H1 (cell line): Measurements from ENCODE around the gene NDUFAB1. TPM values are rescaled to one million over a fixed set of nuclear protein-coding genes. Genes with fewer than 3 reads are reported as not detected.
"Not testable (repeated sequence)": the region's sequence is repeated elsewhere in the genome, so short reads cannot be mapped to it uniquely, and the experiment has no call there.

Source experiments
- CTCF ChIA-PET: fragments of 300-600 bp; sonication (Branson Sonifier 250); formaldehyde crosslinking; loops from one replicate; lab custom pipeline; 2021; ENCODE audit not compliant: partially characterized antibody; lab: Charles Lee
- POLR2A ChIA-PET: fragments of 300-600 bp; sonication (Branson Sonifier 250); formaldehyde crosslinking; loops from one replicate; lab custom pipeline; 2021; ENCODE audit warnings: inconsistent platforms; ENCODE audit not compliant: partially characterized antibody; lab: Charles Lee
- DNase-seq, 2 experiments: peaks; one replicate each; pipeline versions ENCODE4 v3.0.0 to v3.0.0-alpha.2; 2010 to 2022; ENCODE audit warnings: low spot score in 2 of 2, low read depth in 1 of 2, mixed read lengths in 1 of 2
- FAIRE-seq: peaks from 2 replicates; lab custom pipeline; 2011; peaks lifted over from hg19 to GRCh38; lab: Jason Lieb, UNC
- H2AFZ ChIP-seq: 2 replicates; pipeline ENCODE4 v1.8.1; 2012; ENCODE audit warnings: low read length, inconsistent platforms
- H2AK5ac ChIP-seq: 2 replicates; pipeline ENCODE4 v1.6.1; 2013; ENCODE audit warnings: low read depth, low read length
- H2BK120ac ChIP-seq: replicated peaks from 2 replicates; pipeline ENCODE3; 2013; ENCODE audit warnings: low read depth, low read length, inconsistent platforms
- H2BK12ac ChIP-seq: 2 replicates; pipeline ENCODE4 v1.6.1; 2013; ENCODE audit warnings: low read depth, low read length
- H2BK15ac ChIP-seq: 2 replicates; pipeline ENCODE4 v1.6.1; 2013; ENCODE audit warnings: low read length
- H2BK20ac ChIP-seq: 2 replicates; pipeline ENCODE4 v1.6.1; 2013; ENCODE audit warnings: low read length
- H2BK5ac ChIP-seq: 2 replicates; pipeline ENCODE4 v1.6.1; 2013; ENCODE audit warnings: low read depth, low read length
- H3K14ac ChIP-seq: 2 replicates; pipeline ENCODE4 v1.6.1; 2013; ENCODE audit warnings: inconsistent platforms; ENCODE audit not compliant: insufficient read length
- H3K18ac ChIP-seq: 2 replicates; pipeline ENCODE4 v1.6.1; 2013; ENCODE audit warnings: low read length; ENCODE audit errors: extremely low read depth
- H3K23ac ChIP-seq: 2 replicates; pipeline ENCODE4 v1.6.1; 2013; ENCODE audit warnings: inconsistent platforms; ENCODE audit not compliant: insufficient read length
- H3K23me2 ChIP-seq: 2 replicates; pipeline ENCODE4 v1.6.1; 2013; ENCODE audit warnings: low read depth, low read length
- H3K27ac ChIP-seq: 2 replicates; pipeline ENCODE4 v1.6.1; 2011; ENCODE audit warnings: low read depth, low read length, inconsistent platforms
- H3K27me3 ChIP-seq, 4 experiments: replicated peaks in 1 of 4; 1 replicate in 1 of 4; 2 replicates in 3 of 4; pipeline versions ENCODE4 v1.6.1 to v1.8.1; 2011 to 2013; ENCODE audit warnings: low read length in 3 of 4, mild to moderate bottlenecking in 3 of 4, inconsistent platforms in 2 of 4, mixed read lengths in 2 of 4, moderate library complexity in 1 of 4; ENCODE audit not compliant: control insufficient read depth in 3 of 4, insufficient read depth in 3 of 4; ENCODE audit errors: extremely low read depth in 1 of 4
- H3K36me3 ChIP-seq, 4 experiments: 2 replicates each; pipeline versions ENCODE4 v1.6.1 to v1.8.1; 2011 to 2013; ENCODE audit warnings: mild to moderate bottlenecking in 4 of 4, low read length in 3 of 4, moderate library complexity in 2 of 4, control low read depth in 1 of 4, inconsistent platforms in 1 of 4; ENCODE audit not compliant: insufficient read depth in 4 of 4, control insufficient read depth in 2 of 4
- H3K4ac ChIP-seq: replicated peaks from 2 replicates; pipeline ENCODE3; 2013; ENCODE audit warnings: low read length, low read depth, mixed read lengths, inconsistent platforms; ENCODE audit not compliant: insufficient read length
- H3K4me1 ChIP-seq, 4 experiments: replicated peaks in 1 of 4; 1 replicate in 1 of 4; 2 replicates in 3 of 4; pipeline versions ENCODE4 v1.6.1 to v1.8.1; 2011 to 2013; ENCODE audit warnings: low read length in 3 of 4, inconsistent platforms in 2 of 4, mixed read lengths in 1 of 4; ENCODE audit not compliant: insufficient read depth in 4 of 4, control insufficient read depth in 3 of 4
- H3K4me2 ChIP-seq, 2 experiments: 2 replicates each; pipeline versions ENCODE4 v1.6.1 to v1.8.1; 2011 to 2013; ENCODE audit warnings: low read depth in 2 of 2, low read length in 2 of 2, control low read depth in 1 of 2, inconsistent platforms in 1 of 2, mild to moderate bottlenecking in 1 of 2; ENCODE audit not compliant: insufficient read depth in 1 of 2
- H3K4me3 ChIP-seq, 4 experiments: fragments of 200-600, 300-600 bp in 1 of 4; sonication (generic), shearing (Covaris generic), sonication (Bioruptor Twin) in 1 of 4; 2 replicates each; pipeline versions ENCODE4 v1.5.1 to v1.8.1; 2011 to 2016; ENCODE audit warnings: low read length in 4 of 4, low read depth in 3 of 4, control low read depth in 2 of 4, inconsistent platforms in 2 of 4, mild to moderate bottlenecking in 2 of 4, mixed read lengths in 1 of 4, moderate library complexity in 1 of 4; ENCODE audit not compliant: insufficient read depth in 2 of 4; ENCODE audit errors: extremely low read depth in 1 of 4
- H3K56ac ChIP-seq: replicated peaks from 2 replicates; pipeline ENCODE3; 2013; ENCODE audit warnings: low read depth, mild to moderate bottlenecking, mixed read lengths, low read length, inconsistent platforms; ENCODE audit not compliant: insufficient read length
- H3K79me1 ChIP-seq: 2 replicates; pipeline ENCODE4 v1.6.1; 2013; ENCODE audit warnings: low read depth, low read length, control low read depth
- H3K79me2 ChIP-seq, 2 experiments: 2 replicates each; pipeline versions ENCODE4 v1.6.1 to v1.8.1; 2012 to 2013; ENCODE audit warnings: low read length in 2 of 2, mild to moderate bottlenecking in 2 of 2, inconsistent platforms in 1 of 2; ENCODE audit not compliant: insufficient read depth in 2 of 2, control insufficient read depth in 1 of 2
- H3K9ac ChIP-seq, 4 experiments: replicated peaks in 1 of 4; 1 replicate in 1 of 4; 2 replicates in 3 of 4; pipeline versions ENCODE4 v1.6.1 to v1.8.1; 2011 to 2013; ENCODE audit warnings: low read depth in 3 of 4, low read length in 3 of 4, control low read depth in 2 of 4, mild to moderate bottlenecking in 2 of 4, moderate library complexity in 2 of 4, inconsistent platforms in 1 of 4; ENCODE audit errors: extremely low read depth in 1 of 4
- H3K9me3 ChIP-seq, 2 experiments: 2 replicates each; pipeline versions ENCODE4 v1.6.1 to v1.8.1; 2012 to 2013; ENCODE audit warnings: mild to moderate bottlenecking in 2 of 2, moderate library complexity in 2 of 2, control low read depth in 1 of 2, inconsistent platforms in 1 of 2, low read depth in 1 of 2, low read length in 1 of 2, mixed read lengths in 1 of 2; ENCODE audit not compliant: insufficient read depth in 2 of 2
- H4K20me1 ChIP-seq, 2 experiments: replicated peaks in 1 of 2; 2 replicates each; pipeline versions ENCODE3 to v1.8.1; 2011 to 2013; ENCODE audit warnings: inconsistent platforms in 2 of 2, low read length in 2 of 2, mild to moderate bottlenecking in 1 of 2; ENCODE audit not compliant: insufficient read depth in 2 of 2, control insufficient read depth in 1 of 2
- H4K5ac ChIP-seq: 2 replicates; pipeline ENCODE4 v1.6.1; 2013; ENCODE audit warnings: low read length, low read depth, mixed read lengths, inconsistent platforms; ENCODE audit not compliant: insufficient read length
- H4K8ac ChIP-seq: 2 replicates; pipeline ENCODE4 v1.8.0; 2013; ENCODE audit warnings: mild to moderate bottlenecking, moderate library complexity, low read length, inconsistent platforms; ENCODE audit not compliant: insufficient read depth; ENCODE audit errors: extremely low read depth
- H4K91ac ChIP-seq: replicated peaks from 2 replicates; pipeline ENCODE3; 2013; ENCODE audit warnings: low read length, mixed read lengths, inconsistent platforms; ENCODE audit not compliant: insufficient read length
- WGBS, 2 experiments: shearing (Covaris generic) in 1 of 2; methylation state at CpG; one replicate each; pipeline versions ENCODE4 v1.1.6 to v1.1.7; 2013 to 2015; ENCODE audit warnings: low lambda C conversion rate in 2 of 2, mixed read lengths in 2 of 2, inconsistent platforms in 1 of 2, low coverage in 1 of 2, missing lambda C conversion rate in 1 of 2; ENCODE audit not compliant: insufficient replicate concordance in 2 of 2, insufficient coverage in 1 of 2, insufficient read length in 1 of 2; ENCODE audit errors: extremely low coverage in 1 of 2, missing lambda C conversion rate in 1 of 2; 5-methylcytosine and 5-hydroxymethylcytosine counted together
- polyA plus RNA-seq, 7 experiments: library from polyadenylated mRNA; depleted of rRNA in 3 of 7; stranded (reverse) in 5 of 7; unstranded in 2 of 7; fragments of >200 nt in 5 of 7; fragments of 200-250 nt in 2 of 7; gene quantifications; 1 replicate in 5 of 7; 2 replicates in 1 of 7; 4 replicates in 1 of 7; pipeline versions ENCODE4 v1.2.1 to v1.2.3, GENCODE V29; 2011 to 2013; ENCODE audit warnings: missing spikeins in 2 of 7, mixed read lengths in 2 of 7
- total RNA-seq: library from RNA; stranded (reverse); fragmentation: NEBNext Ultra II Directional; extraction: Animal tissue kit (Norgen Biotek cat#: 25700); gene quantifications from 2 replicates; pipeline ENCODE4 v1.2.1, GENCODE V29; 2021

NDUFAB1 gene
- total and polyA plus RNA-seq, 2 of the 8 experiments (the other 6 are each of a cell fraction or from before 2014, with no cell fraction given) = 135 to 294 TPM

- not testable (repeated sequence) for H3K14ac ChIP-seq, H4K20me1 ChIP-seq, H3K27ac ChIP-seq, H3K23me2 ChIP-seq, H3K9ac ChIP-seq, H4K91ac ChIP-seq, H2BK120ac ChIP-seq, H2AK5ac ChIP-seq, H2BK12ac ChIP-seq, H2BK5ac ChIP-seq, H4K5ac ChIP-seq, H3K79me2 ChIP-seq, H3K4me3 ChIP-seq, H3K56ac ChIP-seq, H3K79me1 ChIP-seq, H2BK20ac ChIP-seq, H4K8ac ChIP-seq, FAIRE-seq, H3K4me2 ChIP-seq, H2AFZ ChIP-seq, H3K4me1 ChIP-seq, H3K27me3 ChIP-seq, H2BK15ac ChIP-seq, H3K9me3 ChIP-seq, H3K23ac ChIP-seq, H3K4ac ChIP-seq, H3K18ac ChIP-seq, DNase-seq
- CTCF ChIA-PET = interaction anchor here (1.0 to 1.1 kb wide), 2 partner anchors 11 to 14 kb away, joined by 3 read pairs; no protein-coding TSS in a partner anchor
- 91% methylated on average over 3 of the region's 3 CpGs; no CpG with 5 or more reads in 1 of the 2 experiments for WGBS, 2 experiments
- POLR2A ChIA-PET = interaction anchor here (1.1 to 1.8 kb wide), 3 partner anchors 14 to 49 kb away, joined by 3 to 6 read pairs (median 6); no protein-coding TSS in a partner anchor
- H3K36me3 ChIP-seq = peaks cover 9 to 50% (median 27%) of the 10 kb centered on the region in 4 experiments; a peak in 7 of 8 replicates
Observed at GRCh38 chr16:23540817-23541178, 55.3 kb downstream of the NDUFAB1 start.
